CMK (cell line): ENCODE measurements around the gene TNC.
"Not testable (repeated sequence)": the region's sequence is repeated elsewhere in the genome, so short reads cannot be mapped to it uniquely, and the experiment has no call there.

ENCODE experiments used
- DNase-seq: peaks from one replicate; pipeline ENCODE4 v3.0.0-alpha.2; 2010; ENCODE audit warnings: low read depth

The TNC gene

GRCh38 chr9:115134941-115135340 is 17.0 kb upstream of the TNC start:
- DNase-seq: no peak

GRCh38 chr9:115133649-115134048 is 15.7 kb upstream of the TNC start:
- DNase-seq: no peak

GRCh38 chr9:115132648-115133047 is 14.7 kb upstream of the TNC start:
- DNase-seq: no peak

GRCh38 chr9:115130176-115130575 is 12.2 kb upstream of the TNC start:
- no peak for DNase-seq

GRCh38 chr9:115128726-115129125 is 10.8 kb upstream of the TNC start:
- not testable (repeated sequence) for DNase-seq

- no peak for DNase-seq
Measured at GRCh38 chr9:115127191-115127817, 9.3 kb upstream of the TNC start.

GRCh38 chr9:115126404-115126803 is 8.4 kb upstream of the TNC start:
- DNase-seq: no peak

- no peak for DNase-seq
Measured at GRCh38 chr9:115122937-115123336, 5.0 kb upstream of the TNC start.

- DNase-seq: no peak
Measured at GRCh38 chr9:115121181-115121580, 3.2 kb upstream of the TNC start.

GRCh38 chr9:115118879-115119218 is 892 bp upstream of the TNC start:
- no peak for DNase-seq

- DNase-seq: no peak
Measured at GRCh38 chr9:115116421-115117284, 1.3 kb downstream of the TNC start.

- DNase-seq: no peak
Measured at GRCh38 chr9:115115924-115116323, 2.0 kb downstream of the TNC start.

GRCh38 chr9:115115117-115115880 is 2.7 kb downstream of the TNC start:
- DNase-seq: no peak

- DNase-seq: no peak
Measured at GRCh38 chr9:115114546-115114945, 3.4 kb downstream of the TNC start.

GRCh38 chr9:115114084-115114483 is 3.9 kb downstream of the TNC start:
- no peak for DNase-seq

- DNase-seq: no peak
Measured at GRCh38 chr9:115111874-115112273, 6.1 kb downstream of the TNC start.

GRCh38 chr9:115109486-115109885 is 8.5 kb downstream of the TNC start:
- DNase-seq: no peak

- no peak for DNase-seq
Measured at GRCh38 chr9:115107701-115108100, 10.3 kb downstream of the TNC start.

GRCh38 chr9:115106642-115107041 is 11.3 kb downstream of the TNC start:
- no peak for DNase-seq

GRCh38 chr9:115106001-115106400 is 12.0 kb downstream of the TNC start:
- no peak for DNase-seq

GRCh38 chr9:115104908-115105307 is 13.0 kb downstream of the TNC start:
- no peak for DNase-seq

- no peak for DNase-seq
Measured at GRCh38 chr9:115103746-115104477, 14.0 kb downstream of the TNC start.
